Glomerular endothelial cell (primary cell): ENCODE data around the gene ZFR2. TPM values are rescaled to one million over a fixed set of nuclear protein-coding genes. Genes with fewer than 3 reads are reported as not detected.

Experiments
- DNase-seq: peaks from one replicate; pipeline ENCODE4 v3.0.0-alpha.2; 2011; ENCODE audit warnings: low read depth, low spot score; ENCODE audit errors: extremely low read depth
- total RNA-seq: library from RNA; depleted of rRNA; stranded (reverse); fragments of >200 nt; gene quantifications from 2 replicates; pipeline ENCODE4 v1.2.3, GENCODE V29; 2015

ZFR2 gene
- total RNA-seq, 1 donor from 2014 or later = 0.29 TPM

GRCh38 chr19:3793799-3794198, 75.0 kb downstream of the ZFR2 start:
- no peak for DNase-seq

DNA sequence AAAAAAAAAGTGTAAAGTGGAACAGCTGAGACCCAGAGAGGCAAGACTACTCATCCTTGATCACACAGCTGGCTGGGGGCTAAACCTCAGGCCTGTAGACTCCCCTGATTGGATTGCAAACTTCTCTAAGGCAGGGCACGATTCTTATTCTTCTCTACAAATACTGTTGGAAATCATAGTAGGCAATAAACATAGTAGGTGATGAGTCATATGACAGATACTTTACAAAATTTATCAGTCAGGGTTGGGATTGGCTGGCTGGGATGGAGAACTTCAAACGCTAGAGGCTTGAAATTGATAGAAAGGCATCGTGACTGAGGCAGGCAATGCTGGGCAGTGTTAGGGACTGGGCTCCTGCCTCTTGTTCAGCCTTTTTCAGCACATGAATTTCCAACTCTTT, 76.7 kb downstream of the ZFR2 start:
- DNase-seq = no peak

GRCh38 chr19:3790941-3791340, 77.9 kb downstream of the ZFR2 start:
- no peak for DNase-seq

DNA sequence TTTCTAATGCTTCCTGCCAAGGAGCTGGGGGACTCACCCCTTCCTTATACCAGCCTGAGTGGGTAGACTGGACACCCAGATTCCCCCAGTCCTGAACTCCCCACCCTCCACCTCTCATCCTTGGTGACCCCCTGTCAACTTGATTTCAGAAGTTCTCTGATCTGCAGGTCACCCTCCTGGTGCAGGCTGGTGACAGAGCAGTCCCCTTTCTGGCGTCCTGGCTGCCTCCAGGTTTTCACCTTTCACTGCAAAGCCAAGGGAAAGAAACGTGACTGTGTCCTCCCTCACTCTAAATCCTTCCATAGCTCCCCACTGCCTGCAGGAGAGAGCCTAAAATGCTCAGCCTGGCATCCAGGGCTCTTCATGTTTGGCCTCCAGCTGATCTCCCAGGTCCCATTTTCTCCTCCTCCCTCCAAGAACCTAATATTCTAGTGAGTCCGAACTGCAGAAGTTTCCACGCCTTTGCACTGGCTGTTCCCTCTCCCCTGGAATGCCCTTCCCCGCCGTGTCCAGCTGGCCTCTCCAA, 78.6 kb downstream of the ZFR2 start:
- no peak for DNase-seq

DNA sequence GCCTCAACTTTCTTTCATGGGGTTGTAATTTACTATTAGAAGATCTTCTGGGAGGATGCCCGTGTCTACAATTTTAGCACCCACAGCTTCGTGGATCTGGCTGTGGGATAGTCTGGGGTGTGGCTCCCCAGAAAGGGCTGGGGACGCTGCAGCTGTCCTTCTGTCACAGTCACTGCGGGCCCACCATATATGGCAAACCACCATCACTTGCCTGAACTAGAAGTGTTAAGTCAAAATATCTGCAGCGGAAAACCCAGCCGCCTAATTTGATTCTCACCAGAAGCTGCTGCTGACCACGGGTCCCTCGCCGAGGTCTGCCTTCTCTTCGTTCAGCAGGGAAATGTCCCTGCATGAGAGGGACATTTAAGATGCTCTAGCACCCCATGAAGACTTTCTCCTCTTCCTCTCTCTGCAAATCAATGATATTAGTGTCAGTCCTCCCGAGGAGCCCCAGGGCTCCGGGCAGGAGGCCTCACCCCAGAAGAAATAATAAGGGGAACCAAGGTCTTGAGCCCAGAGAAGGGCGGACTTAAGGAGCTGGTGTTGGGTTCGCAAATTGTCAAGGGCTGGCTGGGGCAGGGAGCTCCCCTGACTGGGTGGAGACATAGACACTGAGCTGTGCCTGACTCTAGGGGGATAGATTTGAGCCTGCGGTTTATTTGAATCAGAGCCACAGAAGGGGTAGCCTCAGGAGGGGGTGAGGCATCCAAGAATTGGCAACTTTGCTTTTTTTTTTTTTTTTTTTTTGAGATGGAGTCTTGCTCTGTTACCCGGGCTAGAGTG, 79.7 kb downstream of the ZFR2 start:
- DNase-seq = no peak

DNA sequence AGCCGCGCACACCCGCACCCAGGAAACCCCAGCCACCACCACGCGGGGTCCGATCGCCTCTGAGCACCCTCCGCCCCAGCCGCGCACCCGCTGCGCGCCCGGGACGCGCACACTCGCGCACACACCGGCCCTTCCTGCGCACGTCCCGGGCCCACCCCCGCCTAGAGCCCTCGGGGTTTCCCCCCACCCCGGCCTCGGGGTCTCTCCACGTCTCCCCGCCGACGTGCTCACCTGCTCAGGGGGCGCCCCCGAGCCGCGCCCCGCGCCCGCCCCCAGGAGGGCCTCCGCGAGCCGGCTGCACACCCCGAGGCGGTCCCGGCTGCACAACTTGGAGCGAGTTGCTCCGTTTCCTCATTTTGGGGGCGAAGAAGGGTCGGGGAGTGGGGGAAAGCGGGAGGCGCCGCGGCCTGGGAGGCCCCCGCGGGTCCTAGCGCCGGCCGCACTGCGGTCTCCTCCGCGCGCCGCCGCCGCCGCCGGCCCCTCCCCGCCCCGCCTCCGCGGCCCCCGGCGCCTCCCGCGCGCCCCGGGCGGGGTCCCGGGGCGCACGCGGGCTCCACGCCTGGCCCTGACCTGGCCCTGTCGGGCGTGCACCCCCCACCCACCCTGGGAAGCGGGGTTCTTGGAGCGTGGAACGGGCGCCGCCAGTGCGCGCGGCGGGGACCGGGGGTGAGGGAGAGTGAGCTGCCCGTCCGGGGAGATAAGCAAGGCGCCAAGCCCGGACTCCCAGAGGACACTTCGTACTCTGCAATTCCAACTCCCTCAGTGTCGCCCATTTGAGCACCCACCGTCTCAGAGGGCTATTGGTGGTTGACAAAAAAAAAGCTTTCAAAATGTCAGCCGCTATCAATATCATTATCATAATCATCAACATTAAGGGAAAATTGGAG, 82.7 kb downstream of the ZFR2 start, which contains the start of gene MATK:
Gene MATK, minus strand, starts transcription at position 444 of the 887 bp plus-strand sequence. CDS start 1,246 bp downstream, outside the sequence.
- no peak for DNase-seq

DNA sequence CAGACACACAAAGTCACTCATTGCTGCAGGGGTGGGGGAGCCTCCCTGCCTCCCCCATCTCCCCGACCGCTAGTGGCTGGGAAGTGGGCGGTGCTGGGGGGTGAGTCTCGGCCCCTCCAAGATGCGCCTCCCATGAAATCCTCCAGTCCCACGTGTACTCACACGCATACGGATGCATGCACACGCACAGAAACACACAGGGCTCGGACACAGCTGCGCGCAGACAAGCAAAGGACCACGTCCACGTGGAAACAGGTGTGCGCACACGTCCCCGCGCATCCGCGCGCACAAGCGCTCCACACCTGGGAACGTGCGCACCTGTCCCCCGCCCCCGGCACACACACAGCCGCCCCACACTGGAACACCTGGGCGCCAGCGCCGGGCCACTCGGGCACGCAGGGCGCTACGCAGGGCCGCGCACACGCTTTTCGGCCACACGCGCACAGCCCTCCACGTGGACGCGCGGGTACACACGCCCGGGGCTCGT, 83.3 kb downstream of the ZFR2 start:
- no peak for DNase-seq

GRCh38 chr19:3784607-3785450, 84.0 kb downstream of the ZFR2 start:
- DNase-seq = no peak

DNA sequence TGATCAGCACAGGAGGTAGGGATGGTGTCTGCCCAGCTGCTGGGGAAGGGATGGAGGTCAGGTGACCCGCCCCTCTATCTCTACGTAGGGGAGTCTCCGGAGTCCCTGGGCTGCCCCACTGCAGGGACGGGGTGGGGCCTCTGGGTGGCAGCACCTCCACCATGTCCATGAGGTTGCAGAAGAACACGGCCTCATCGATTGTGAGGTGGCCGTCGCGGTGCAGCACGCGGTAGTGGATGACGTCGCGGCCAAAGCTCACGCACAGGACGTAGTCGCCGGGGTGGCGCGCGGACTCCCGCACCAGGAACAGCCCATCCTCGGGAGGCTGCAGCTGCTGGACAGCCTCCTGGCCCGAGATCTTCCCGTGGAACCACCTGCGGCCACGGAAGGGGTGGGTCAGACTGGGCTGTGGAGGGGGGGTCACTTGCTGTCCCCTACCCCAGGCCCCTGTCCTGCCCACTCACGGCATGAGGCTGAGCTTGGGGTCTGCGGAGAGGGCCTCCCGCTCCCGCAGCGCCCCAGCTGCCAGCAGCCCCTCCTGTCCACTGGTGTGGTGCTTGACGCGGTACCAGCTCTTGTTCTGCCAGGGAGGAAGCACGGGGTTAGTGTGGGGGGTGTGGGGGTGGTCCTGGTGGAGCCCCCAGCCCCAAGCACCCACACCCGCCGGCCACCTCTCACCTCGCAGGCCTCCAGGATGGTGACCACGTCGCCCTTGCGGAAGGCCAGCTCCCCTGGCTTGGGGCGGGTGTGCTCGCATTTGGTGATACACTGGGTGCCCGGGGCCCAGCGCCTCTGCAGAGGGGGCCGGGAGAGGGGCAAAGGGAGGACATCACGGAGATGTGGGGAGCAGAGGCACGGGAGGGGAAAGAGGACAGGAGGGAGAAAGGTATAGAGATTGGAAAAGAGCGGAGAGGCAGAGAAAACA, 84.9 kb downstream of the ZFR2 start:
- DNase-seq = no peak

- no peak for DNase-seq
Measured at GRCh38 chr19:3782903-3783302, 85.9 kb downstream of the ZFR2 start.

GRCh38 chr19:3782330-3782729, 86.5 kb downstream of the ZFR2 start:
- DNase-seq = no peak

- no peak for DNase-seq
Measured at GRCh38 chr19:3781603-3782002, 87.2 kb downstream of the ZFR2 start.

DNA sequence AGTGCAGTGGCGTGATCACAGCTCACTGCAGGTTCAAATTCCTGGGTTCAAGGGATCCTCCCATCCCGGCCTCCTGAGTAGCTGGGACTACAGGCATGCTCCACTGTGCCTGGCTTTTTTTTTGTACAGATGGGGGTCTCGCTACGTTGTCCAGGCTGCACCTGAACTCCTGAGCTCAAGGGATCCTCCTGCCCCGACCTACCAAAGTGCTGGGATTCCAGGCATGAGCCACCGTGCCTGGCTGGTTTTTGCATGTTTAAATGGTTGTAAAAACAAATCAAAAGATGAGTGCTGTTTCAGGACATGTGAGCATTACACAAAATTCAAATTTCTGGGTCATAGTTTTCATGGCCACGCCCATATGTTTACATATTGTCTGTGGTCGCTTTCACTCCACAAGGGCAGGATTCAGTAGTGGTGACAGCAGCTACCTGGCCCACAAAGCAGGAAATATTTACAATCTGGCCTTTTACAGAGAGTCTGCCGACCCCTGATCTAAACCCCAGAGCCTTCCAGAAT, 88.0 kb downstream of the ZFR2 start:
- no peak for DNase-seq

DNA sequence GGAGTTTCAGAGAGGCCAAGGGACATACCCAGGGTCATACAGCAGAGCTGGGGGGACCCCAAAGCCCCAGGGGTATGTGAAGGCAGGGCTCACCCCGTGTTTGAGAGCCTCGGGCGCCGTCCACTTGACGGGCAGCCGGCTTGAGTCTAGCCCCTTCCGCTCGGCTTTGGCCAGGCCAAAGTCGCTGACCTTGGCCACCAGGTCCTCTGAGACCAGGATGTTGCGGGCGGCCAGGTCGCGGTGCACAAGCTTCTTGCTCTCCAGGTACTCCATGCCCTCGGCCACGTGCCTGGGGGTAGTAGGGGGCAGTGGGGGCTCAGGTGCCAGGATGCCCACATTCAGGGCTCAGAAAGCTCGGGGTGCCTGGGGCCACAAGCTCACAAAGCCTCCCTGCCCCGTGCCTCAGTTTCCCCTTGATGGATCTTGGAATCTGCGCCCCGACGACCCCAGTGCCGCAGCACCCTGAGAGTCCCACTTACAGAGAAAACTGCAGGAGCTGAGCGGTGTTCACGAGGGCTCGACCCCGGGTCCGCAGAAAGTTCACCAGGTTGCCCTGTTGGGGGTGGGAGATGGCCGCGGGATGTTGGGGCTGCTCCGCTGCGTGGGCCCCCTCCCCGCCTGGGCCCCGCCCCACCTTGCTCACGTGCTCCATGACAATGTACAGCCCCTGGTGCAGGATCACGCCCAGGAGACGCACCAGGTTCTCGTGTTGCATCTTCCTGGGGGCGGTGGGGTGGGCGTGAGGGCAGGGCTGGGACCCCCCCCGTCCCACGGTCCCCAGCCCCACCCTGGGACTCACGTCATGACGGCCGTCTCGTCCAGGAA, 89.7 kb downstream of the ZFR2 start:
- no peak for DNase-seq

DNA sequence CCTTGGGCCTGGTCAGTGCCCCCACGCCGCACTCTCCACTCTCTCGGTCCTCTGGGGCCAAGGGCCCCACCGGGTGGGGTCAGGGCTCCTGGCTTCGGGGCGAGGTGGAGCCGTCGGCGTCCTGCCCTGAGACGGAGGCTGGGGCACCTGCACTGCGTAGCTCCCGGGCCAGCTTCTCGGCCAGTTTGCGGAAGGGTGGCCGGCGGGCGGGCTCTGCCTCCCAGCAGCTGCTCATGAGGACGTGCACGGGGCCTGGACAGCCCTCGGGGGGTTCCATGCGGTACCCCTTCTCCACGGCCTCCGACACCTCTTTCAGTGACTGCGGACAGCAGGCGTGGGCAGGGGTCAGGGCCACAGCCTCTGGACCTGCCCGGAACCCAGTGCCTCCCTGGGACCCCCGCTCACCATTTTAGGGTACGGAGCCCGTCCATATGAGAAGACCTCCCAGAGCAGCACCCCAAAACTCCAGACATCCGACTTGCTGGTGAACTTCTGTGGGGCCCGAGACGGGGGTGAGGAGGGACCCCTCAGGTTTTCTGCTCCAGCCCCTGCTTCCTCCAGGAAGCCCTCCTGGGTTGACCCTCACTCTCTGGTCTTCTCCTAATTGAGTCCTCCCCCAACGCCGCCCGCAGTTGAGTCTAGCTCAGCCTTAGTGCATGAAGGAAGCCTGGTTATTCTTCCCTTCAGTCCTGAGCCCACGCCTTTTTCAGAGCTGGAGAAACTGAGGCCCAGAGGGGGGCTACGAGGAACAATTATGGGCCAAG, 90.6 kb downstream of the ZFR2 start:
- DNase-seq = no peak

DNA sequence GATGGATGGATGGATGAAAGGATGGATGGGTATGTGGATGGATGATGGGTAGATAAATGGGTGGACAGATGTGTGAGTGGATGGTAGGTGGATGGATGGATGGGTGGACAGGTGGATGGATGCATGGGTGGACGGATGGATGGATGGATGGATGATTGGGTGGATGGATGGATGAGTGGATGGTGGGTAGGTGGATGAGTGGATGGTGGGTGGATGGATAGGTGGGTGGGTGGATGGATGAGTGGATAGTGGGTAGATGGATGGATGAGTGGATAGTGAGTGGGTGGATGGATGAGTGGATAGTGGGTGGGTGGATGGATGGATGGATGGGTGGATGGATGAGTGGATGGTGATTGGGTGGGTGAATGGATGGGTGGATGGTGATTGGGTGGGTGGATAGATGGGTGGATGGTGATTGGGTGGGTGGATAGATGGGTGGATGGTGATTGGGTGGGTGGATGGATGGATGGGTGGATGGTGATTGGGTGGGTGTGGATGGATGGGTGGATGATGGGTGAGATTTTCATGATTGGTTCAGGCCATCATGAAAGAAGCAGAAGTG, 92.3 kb downstream of the ZFR2 start:
- DNase-seq = no peak

- DNase-seq = no peak
Measured at GRCh38 chr19:3775831-3776230, 93.0 kb downstream of the ZFR2 start.
